Parathyroid adenoma (tissue), 2 donors: ENCODE data around the gene C1orf105.

Source experiments
- H2AFZ ChIP-seq: fragments of 300-600 bp; sonication (generic); one replicate; pipeline ENCODE4 v1.7.0; 2017; ENCODE audit warnings: antibody characterized with exemption, mild to moderate bottlenecking
- H3K27ac ChIP-seq: fragments of 300-600 bp; sonication (generic); one replicate; pipeline ENCODE4 v1.7.0; 2017
- H3K27me3 ChIP-seq: fragments of 300-600 bp; sonication (generic); one replicate; pipeline ENCODE4 v1.7.0; 2017; ENCODE audit warnings: low read length; ENCODE audit not compliant: control insufficient read depth, insufficient read depth
- H3K36me3 ChIP-seq: fragments of 300-600 bp; sonication (generic); one replicate; pipeline ENCODE4 v1.7.0; 2017; ENCODE audit warnings: low read length; ENCODE audit not compliant: control insufficient read depth, insufficient read depth
- H3K4me1 ChIP-seq: fragments of 300-600 bp; sonication (generic); one replicate; pipeline ENCODE4 v1.7.0; 2017; ENCODE audit warnings: control low read depth
- H3K4me2 ChIP-seq: fragments of 300-600 bp; sonication (generic); one replicate; pipeline ENCODE4 v1.7.0; 2017; ENCODE audit warnings: low read length
- H3K4me3 ChIP-seq: fragments of 300-600 bp; sonication (generic); one replicate; pipeline ENCODE4 v1.7.0; 2017; ENCODE audit warnings: low read depth, low read length
- H3K79me2 ChIP-seq: fragments of 300-600 bp; sonication (generic); one replicate; pipeline ENCODE4 v1.7.0; 2017; ENCODE audit warnings: control low read depth
- H3K9ac ChIP-seq: fragments of 300-600 bp; sonication (generic); one replicate; pipeline ENCODE4 v1.7.0; 2017; ENCODE audit warnings: mild to moderate bottlenecking
- H3K9me3 ChIP-seq: fragments of 300-600 bp; sonication (generic); one replicate; pipeline ENCODE4 v1.7.0; 2017; ENCODE audit warnings: low read length; ENCODE audit not compliant: control insufficient read depth
- CTCF ChIP-seq: fragments of 300-600 bp; sonication (generic); IDR thresholded peaks from one replicate; pipeline ENCODE4 v1.7.0; 2017; ENCODE audit warnings: antibody characterized with exemption, mild to moderate bottlenecking
- donor health status: primary hyperparathyroidism.

The C1orf105 gene

DNA sequence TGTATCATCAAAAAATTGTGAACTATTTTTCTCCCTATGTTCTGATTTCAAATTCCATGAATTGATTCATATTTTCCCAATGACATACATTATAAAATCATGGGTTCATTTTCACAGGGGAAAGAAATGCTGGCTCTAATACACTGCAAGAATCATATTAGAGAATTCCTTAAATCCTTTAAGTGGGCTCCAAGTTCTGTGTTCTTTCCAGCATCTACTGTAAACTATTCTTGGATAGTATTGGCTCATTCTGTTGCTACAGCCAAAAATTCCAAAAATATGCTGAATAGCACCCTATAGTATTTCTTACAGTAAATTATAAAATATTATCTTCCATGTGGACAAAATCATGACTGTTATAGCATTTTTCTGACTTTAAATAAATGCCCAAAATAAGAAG, 19.0 kb upstream of the C1orf105 start:
- TF ChIP-seq CTCF = no peak
- Histone ChIP-seq H3K79me2 (no peaks in the 10 kb centered on the region), H3K27ac (no peak overlapping the region), H2AFZ (no peak overlapping the region), H3K4me3 (no peak overlapping the region), H3K9ac (no peak overlapping the region), H3K9me3 (no peaks in the 10 kb centered on the region), H3K27me3 (no peaks in the 10 kb centered on the region), H3K36me3 (no peaks in the 10 kb centered on the region), H3K4me2 (no peak overlapping the region), H3K4me1 (no peaks in the 10 kb centered on the region)

DNA sequence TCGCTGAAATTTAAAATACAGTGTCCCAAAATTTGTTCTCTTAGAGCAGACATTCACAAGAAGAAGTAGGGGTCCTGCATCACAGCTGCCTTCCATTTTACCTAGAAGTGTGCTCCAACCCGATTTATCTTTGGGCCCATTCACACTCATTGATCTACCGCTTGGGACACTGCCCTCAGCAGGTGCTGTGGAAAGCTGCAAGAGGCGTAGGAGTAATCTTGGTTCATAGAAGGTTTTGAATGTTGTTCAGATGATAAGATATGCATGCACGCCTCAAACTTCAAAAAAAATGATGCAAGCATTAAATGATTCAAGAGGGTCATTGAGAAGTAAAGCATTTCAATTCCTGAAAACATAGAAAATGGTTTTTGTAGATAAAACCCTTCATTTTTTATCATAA, 18.6 kb upstream of the C1orf105 start:
- Histone ChIP-seq H3K4me2 (no peak overlapping the region), H3K9me3 (no peaks in the 10 kb centered on the region), H3K27me3 (no peaks in the 10 kb centered on the region), H3K36me3 (no peaks in the 10 kb centered on the region), H2AFZ (no peak overlapping the region), H3K27ac (no peak overlapping the region), H3K4me3 (no peak overlapping the region), H3K9ac (no peak overlapping the region), H3K79me2 (no peaks in the 10 kb centered on the region), H3K4me1 (no peaks in the 10 kb centered on the region)
- no peak for TF ChIP-seq CTCF

- H3K9ac ChIP-seq = no peak overlapping the region
- H3K36me3 ChIP-seq = no peaks in the 10 kb centered on the region
- H3K27me3 ChIP-seq = no peaks in the 10 kb centered on the region
- H3K4me3 ChIP-seq = no peak overlapping the region
- H3K9me3 ChIP-seq = no peaks in the 10 kb centered on the region
- no peak overlapping the region for H2AFZ ChIP-seq
- no peak overlapping the region for H3K27ac ChIP-seq
- no peaks in the 10 kb centered on the region for H3K79me2 ChIP-seq
- no peak for TF ChIP-seq CTCF
- no peak overlapping the region for H3K4me2 ChIP-seq
- no peaks in the 10 kb centered on the region for H3K4me1 ChIP-seq
Observed at GRCh38 chr1:172402878-172403569, 17.5 kb upstream of the C1orf105 start.

- Histone ChIP-seq H3K36me3 (no peaks in the 10 kb centered on the region), H3K27me3 (no peaks in the 10 kb centered on the region), H3K9ac (no peak overlapping the region), H3K4me2 (no peak overlapping the region), H3K9me3 (no peaks in the 10 kb centered on the region), H2AFZ (no peak overlapping the region), H3K79me2 (no peaks in the 10 kb centered on the region), H3K27ac (no peak overlapping the region), H3K4me1 (no peaks in the 10 kb centered on the region), H3K4me3 (no peak overlapping the region)
- TF ChIP-seq CTCF = no peak
Observed at GRCh38 chr1:172404121-172404520, 16.4 kb upstream of the C1orf105 start.

- H3K4me2 ChIP-seq = no peak overlapping the region
- H3K27ac ChIP-seq = no peak overlapping the region
- H3K4me3 ChIP-seq = no peak overlapping the region
- H3K9me3 ChIP-seq = no peaks in the 10 kb centered on the region
- no peak overlapping the region for H2AFZ ChIP-seq
- H3K4me1 ChIP-seq = no peaks in the 10 kb centered on the region
- TF ChIP-seq CTCF = no peak
- H3K79me2 ChIP-seq = no peaks in the 10 kb centered on the region
- H3K9ac ChIP-seq = no peak overlapping the region
- H3K36me3 ChIP-seq = no peaks in the 10 kb centered on the region
- H3K27me3 ChIP-seq = no peaks in the 10 kb centered on the region
Observed at GRCh38 chr1:172405912-172406311, 14.6 kb upstream of the C1orf105 start.
